ENCODE measurements around the gene MAP3K12. TPM values are rescaled to one million over a fixed set of nuclear protein-coding genes. Genes with fewer than 3 reads are reported as not detected.

The MAP3K12 gene
- total RNA-seq, 1 experiment from 2014 or later, result 7.7 TPM

DNA sequence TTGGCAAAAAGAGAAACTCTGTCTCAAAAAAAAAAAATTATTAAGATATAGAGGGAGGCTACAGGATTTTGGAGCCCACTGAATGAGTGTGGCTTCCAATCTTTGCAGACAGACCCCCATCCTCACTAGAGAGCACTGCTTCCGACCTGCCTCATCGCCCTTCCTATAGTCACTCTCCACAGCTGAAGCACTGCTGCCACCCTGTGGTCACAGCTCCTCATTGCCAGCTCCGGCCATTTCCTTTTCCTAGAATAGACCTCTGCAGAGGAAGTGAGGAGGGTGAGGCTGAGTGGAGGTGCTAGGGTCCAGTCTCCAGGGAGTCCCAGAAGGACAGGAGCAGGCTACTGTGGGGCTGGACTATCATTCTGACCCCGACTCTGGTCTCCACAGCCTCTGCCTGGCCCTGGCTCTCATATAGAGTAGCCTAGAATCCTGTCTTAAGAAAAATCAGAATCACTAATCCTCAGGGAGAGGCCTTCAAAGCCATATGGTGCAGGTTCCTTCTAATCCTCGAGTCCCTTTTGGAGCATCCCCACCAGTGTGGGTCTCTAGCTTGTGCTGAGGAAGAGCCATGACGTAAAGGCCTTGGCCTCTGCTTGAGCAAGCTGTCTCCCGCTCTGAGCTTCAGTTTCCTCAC, 9.4 kb upstream of the MAP3K12 start:
- DNase-seq (ENCODE audit: low read depth), result peak; percentile 74

DNA sequence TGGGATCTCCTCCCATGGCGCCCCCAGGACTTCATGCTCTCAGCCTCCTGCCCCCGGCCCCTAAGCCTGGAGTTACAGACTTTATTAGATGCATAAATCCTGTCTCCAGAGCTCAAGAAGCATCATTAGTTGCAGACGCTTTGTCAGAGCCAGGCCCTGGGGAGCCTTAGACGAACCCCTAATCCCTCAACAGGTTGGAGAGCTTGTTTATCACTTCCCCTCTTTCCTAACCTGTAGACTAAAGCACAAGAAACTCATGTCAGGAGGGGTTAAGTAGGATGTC, 8.3 kb upstream of the MAP3K12 start:
- no peak for DNase-seq (ENCODE audit: low read depth)

DNA sequence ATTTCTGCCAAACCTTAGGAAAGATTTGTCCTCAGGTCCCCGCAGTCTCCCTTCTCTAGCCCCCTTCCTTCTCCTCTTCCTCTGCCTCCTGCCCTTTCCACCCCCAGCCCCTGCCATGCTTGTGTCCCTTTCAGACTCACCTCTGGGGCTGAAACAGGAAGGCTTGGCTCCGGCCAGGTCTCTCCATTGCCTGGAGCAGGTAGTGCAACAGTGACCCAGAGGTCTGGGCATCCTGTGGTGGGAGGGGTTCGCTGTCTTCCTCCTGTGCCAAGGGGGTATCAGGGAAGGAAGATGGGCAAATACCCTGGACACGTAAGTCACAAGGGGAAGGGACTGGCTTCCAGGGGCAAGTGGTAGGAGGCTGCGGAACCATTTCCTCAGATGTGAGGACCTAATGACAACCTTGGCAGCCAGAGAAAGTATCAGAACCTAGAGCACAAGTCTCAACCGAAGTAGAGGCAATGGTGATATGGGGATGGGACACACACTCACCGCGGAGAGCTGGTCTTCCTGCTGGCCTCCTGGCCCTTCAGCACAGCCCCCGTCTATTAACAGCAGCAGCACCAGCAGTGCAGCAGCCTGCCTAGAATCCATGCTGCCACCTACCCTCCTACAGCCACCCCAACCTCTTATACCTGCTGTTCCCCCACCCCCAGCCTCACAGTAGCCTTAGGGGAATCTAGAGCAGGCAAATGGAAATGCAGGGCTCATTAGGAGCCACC, 7.8 kb upstream of the MAP3K12 start, which contains the start of gene NPFF:
NPFF (minus strand) TSS at position 604 of the 722 bp plus-strand sequence; CDS start at position 594, 10 bp downstream.
- no peak for DNase-seq (ENCODE audit: low read depth)

DNA sequence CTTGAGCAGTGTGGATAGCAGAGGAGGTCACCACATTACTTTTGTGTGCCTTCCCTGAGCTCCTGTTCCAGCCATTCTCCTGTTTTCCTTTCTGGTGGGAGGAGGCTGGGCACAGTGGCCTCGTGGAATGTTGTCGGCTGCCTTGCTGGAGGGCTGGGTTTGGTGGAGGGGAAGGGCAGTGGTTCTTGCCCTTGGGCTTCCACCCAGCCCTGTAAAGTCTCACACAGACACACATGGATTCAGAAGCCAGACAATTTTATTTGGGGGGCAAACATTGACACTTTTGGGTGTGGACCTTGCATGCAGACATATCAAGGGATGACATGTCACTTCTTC, 7.2 kb upstream of the MAP3K12 start:
- no peak for DNase-seq (ENCODE audit: low read depth)

DNA sequence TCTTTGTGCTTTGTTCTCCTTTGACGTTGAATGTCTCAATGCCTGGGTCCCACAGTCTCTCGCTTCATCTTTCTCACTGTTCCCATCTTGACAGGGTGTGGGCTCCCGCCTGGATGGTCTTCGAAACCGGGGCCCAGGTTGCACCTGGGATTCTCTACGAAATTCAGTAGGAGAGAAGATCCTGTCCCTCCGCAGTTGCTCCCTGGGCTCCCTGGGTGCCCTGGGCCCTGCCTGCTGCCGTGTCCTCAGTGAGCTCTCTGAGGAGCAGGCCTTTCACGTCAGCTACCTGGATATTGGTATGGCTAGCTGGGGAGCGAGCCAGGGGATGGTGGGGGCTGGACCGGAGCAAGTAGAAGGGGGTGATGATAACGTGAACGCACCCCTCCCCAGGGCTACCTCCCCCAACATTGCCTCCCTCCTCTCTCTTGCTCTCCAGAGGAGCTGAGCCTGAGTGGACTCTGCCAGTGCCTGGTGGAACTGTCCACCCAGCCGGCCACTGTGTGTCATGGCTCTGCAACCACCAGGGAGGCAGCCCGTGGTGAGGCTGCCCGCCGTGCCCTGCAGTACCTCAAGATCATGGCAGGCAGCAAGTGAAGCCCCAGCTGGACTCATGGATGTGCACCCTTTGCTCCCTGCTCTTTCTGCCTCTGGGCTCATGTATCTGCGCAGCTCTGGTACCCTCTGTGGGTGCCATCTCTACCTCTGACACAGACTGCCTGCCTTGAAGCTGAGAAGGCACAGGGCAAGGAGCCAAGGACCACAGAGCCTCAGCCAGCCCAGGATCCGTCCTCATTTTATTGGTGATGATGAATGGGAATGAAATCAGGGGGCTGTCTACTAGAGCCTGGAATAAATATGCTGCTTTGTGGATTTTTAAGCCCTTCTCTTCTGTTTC, 6.5 kb upstream of the MAP3K12 start:
- DNase-seq (ENCODE audit: low read depth), result peak; percentile 62

DNA sequence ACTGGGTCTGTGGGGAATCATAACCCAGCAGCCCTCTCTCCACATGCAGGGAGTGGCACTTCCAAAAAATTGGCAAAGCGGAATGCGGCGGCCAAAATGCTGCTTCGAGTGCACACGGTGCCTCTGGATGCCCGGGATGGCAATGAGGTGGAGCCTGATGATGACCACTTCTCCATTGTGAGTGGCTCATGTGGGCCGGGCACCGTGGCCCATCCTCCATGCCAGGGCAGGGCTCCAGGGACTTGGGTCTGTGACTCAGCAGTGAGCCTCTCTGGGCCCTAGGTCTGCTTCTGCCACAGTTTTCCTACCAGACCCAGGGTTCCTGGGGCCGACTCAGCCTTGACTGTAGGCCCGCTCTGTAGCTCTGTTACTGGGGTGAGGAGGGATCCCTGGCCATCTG, 5.8 kb upstream of the MAP3K12 start:
- peak; percentile 78 for DNase-seq (ENCODE audit: low read depth)

DNA sequence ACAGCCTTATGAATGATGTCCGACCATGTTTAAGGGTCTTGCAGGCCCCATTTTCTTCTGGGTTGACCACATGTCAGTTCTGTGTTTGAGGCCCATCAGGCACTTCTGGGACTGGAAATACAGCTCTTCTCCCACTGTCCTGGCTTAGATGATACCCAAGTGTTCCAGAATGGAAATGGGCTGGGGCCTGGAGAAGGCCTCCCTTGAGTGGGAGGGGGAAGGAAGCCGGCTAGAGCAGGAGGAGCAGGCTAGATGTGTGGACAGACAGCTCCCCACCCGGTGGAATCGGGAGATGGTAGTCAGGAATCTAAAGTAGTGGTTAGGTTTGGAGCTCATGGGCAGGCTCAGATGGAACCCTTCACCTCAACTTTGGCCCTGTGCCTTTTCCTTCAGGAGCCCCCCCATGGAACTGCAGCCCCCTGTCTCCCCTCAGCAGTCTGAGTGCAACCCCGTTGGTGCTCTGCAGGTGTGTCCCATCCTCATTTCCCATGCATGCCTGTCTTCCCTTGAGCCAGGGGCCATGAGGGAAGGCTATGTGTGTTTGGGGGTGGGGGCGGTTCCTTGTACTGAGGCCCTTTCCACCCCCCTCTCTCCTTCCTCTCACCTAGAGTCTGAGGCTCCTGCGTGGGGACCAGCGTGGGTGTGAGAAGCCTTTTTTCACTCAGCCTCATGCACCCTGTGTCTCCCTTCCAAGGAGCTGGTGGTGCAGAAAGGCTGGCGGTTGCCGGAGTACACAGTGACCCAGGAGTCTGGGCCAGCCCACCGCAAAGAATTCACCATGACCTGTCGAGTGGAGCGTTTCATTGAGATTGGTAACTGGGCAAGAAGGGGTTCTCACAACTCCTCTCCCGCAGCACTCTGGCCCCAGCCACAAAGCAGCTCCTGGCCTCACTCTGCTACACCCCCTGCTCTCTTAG, 5.0 kb upstream of the MAP3K12 start:
- DNase-seq (ENCODE audit: low read depth), result no peak

DNA sequence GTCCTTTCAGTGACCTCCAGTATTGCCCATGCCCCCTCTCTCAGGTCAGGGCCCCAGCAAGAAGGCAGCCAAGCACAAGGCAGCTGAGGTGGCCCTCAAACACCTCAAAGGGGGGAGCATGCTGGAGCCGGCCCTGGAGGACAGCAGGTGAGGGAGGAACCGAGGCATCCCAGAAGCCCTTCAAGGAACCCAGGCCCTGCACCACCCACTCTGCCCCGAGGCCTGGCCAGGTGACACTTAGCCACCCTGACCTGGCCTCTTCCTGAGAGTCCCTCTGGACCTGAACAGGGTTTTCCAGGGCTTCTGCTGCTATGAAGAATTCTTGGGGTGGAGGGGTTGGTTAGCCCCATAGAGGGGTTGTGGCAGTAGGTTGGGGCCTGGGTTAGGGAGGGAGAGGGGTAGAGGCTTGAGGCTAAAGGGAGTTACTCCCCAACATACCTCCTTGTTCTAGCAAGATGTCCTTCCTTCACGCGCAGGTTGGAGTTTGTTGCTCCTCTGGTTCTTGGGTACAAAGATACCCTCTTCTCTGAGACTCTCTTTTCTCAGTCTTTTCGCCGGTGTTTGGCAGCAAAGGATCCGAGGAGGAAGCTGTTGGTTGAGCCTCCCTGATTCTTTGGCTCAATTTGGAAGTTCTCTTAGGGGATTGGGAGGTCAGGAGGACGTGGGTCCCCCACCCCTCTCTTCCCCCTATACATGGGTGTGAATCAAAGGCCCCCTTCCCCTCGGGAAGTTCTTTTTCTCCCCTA, 3.9 kb upstream of the MAP3K12 start:
- DNase-seq (ENCODE audit: low read depth), result no peak

DNA sequence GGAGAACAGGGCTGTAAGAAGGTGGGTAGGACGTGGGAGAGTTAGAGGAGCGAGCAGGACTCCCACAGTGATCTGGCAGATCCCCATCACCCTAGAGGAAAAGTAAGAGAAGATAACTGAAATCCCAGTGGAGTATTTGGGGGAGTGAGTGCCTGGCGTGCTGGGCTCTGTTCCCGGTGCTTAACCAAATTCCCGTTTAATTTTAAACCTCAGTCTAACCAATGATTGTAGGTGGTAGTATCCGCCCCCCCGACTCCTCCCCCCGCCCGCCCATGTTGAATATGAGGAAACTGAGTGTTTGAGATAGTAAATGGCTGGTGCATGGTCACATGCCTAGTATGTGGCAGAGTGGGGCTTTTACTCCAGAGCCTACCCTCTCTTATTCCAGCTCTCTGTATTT, 3.1 kb upstream of the MAP3K12 start:
- no peak for DNase-seq (ENCODE audit: low read depth)

DNA sequence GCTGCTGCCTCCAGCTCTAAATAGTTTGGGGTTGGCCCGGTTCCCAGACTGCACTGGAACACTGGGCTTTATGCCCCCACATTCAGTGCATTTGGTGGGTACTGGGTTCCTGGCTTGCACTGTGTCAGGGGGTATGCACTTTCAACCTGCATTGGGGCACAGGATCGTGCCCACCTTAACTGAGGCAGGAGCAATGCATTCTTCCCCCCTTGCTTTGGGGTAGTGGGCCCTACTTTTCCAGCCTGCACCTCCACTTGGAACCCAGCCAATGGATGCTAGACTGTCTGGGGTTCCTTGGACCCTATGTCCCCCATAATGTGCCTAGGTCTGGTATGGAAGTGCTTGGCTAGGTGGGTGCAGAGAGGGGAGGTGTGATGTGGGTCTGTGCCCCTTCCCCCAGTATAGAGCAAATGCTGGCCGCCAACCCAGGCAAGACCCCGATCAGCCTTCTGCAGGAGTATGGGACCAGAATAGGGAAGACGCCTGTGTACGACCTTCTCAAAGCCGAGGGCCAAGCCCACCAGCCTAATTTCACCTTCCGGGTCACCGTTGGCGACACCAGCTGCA, 2.4 kb upstream of the MAP3K12 start:
- no peak for DNase-seq (ENCODE audit: low read depth)

DNA sequence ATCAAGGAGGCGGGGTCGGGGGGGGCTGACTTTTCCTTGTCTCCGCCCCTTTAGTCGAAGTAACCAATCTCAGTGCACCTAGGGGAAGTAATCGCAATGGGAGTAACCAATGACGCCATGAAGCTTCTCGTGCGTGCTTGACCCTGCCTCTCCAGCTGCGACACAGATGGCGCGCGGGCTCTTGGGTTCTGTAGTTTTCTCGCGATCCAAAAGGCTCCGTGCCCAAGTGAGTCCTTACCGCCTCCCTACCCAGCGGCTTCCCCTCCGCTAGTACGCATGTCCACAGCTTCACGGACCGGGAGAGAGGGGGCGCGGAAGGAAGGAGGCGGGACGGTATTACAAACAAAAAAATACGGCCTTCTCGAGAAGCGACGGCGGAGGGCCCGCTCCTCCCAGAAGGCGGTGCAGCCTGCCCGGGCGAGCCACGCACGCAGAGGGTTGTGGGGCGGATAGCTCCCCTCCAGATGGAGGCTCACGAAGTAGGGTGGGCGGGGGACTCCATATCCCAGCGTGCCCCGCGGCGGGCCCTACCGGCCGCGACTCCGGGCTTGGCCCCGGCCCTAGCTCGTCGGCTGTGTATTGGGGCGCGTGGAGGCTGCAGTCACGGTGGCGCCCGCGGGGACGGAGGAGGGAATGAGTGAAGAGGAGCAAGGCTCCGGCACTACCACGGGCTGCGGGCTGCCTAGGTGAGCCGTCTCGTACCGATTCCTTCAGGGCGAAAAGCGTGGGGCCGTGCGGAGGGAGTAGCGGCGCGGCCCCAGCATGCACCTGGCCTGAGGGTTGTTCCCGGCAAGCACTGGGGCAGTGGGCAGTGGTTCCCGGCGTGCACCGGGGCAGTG, 1.7 kb upstream of the MAP3K12 start, which contains the start of gene TARBP2:
TARBP2 (plus strand) TSS at position 508 of the 839 bp plus-strand sequence; CDS start at position 634, 126 bp downstream.
- DNase-seq (ENCODE audit: low read depth), result peak; percentile 99

DNA sequence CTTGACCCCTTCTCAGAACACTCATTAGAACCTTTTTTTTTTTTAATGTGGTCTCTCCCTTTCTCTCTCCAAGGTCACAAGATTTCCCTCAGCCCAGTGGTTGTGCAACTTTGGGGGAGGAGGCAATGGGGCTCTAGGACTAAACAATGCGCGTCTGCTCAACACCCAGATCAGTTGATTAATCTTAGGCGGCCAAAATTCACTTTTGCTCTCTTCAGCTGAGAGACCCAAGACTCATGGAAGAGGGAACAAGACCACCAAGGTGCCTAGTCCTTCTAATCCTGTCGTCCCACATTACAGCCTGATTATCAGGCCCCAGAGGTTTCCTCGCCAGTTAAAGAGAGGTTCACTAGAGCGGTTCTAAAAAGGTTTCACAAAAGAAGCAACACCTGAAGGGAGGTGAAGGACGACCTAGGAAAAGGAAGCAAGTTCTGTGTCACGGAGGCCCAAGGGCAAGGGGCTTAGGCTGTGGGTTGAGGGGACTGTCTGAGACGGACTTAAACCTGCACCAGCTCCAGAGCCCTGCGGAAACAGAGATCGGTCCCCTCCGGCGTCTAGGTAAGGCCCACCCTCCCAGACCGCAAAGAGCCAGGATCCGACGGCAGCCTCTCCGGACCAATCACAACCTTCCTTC, 1.0 kb upstream of the MAP3K12 start:
- DNase-seq (ENCODE audit: low read depth), result peak; percentile 65

DNA sequence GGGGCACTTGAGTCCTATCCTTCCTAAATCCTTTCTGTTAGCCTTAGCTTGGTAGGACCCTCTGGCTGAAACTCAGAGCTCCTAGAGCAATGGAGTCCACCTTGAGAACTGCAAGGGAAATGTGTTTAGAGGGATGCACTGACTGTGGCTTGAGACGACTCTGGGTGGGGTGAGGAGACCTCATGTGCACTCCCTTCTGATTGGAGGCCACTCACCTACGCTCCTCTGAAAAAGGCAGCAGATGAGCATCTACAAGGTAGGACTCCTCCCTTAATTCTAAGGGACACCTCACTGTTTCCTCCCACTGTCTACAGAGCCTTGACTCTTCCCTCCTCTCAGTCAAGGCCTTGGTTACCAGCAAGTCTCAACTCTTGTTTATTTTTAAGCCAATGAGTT, 1.0 kb downstream of the MAP3K12 start:
- no peak for DNase-seq (ENCODE audit: low read depth)

DNA sequence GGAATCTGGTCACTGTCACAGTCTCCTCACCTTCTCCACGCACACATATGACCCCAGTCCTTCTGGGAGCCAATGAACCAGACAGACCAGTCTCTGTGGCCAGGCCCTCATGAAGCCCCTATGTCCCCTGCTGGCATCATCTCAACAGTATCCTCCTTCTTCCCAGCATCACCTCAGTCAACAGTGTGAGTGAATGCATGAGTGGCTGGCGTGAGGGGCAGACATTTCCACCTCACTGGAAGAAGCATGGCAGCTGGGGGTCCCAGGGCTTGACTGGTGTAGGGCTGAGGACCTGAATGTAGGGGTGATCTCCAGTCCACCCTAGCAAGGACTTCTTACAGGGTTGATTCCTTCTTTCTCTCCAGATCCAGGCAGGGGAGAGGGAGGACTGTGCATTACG, 1.8 kb downstream of the MAP3K12 start:
- DNase-seq (ENCODE audit: low read depth), result no peak

DNA sequence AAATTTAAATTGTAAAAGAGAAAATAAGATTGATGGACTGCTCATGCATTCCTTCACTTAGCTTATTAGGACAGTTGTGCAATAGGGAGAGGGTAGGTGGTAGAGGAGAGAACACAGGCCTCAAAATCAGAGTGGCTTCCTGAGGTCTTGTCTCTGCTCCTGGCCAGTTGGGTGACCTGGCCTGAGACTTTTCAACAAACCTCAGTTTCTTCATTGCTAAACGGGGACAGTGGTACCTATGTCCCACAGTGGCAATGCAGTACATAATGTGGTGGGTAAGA, 2.6 kb downstream of the MAP3K12 start:
- DNase-seq (ENCODE audit: low read depth), result no peak

DNA sequence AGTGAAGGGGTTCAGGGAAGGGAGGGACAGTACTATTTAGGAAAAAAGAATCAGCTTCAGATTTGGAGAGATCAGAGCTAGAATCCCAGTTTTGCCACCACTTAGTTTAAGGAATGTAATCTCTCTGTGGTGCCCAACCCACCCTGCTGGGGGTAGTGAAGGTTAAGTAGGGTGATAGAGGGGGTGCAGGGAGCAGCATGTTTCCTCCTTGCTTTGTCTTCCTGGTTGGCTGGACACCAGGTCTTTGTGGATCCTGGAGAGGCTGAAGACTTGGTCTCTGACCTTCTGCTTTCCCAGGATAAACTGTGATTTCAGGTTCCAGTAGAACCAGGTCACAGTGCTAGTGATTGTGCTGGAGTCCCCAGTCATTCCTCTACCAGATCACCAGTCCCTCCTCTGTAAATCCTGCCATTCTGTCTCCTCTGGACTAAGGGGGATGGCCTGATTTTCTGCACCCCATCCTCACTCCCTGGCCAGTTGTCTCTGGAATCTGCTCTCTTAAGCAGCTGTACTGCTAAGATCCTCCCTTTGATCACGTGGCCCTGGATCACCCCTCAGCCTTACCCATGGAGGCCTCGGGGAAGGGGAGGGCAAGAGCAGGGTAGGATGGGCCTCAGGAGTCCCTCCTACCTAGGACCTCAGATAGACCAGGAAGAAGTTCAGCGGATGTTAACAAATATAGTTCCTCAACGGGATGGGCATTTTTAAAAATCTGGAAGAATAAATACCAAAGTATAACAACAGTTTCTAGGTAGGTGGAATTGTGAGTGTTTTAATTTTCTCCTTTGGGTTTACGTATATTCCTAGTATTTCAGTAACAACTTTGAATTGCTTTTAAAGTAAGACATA, 3.1 kb downstream of the MAP3K12 start:
- DNase-seq (ENCODE audit: low read depth), result peak; percentile 50

DNA sequence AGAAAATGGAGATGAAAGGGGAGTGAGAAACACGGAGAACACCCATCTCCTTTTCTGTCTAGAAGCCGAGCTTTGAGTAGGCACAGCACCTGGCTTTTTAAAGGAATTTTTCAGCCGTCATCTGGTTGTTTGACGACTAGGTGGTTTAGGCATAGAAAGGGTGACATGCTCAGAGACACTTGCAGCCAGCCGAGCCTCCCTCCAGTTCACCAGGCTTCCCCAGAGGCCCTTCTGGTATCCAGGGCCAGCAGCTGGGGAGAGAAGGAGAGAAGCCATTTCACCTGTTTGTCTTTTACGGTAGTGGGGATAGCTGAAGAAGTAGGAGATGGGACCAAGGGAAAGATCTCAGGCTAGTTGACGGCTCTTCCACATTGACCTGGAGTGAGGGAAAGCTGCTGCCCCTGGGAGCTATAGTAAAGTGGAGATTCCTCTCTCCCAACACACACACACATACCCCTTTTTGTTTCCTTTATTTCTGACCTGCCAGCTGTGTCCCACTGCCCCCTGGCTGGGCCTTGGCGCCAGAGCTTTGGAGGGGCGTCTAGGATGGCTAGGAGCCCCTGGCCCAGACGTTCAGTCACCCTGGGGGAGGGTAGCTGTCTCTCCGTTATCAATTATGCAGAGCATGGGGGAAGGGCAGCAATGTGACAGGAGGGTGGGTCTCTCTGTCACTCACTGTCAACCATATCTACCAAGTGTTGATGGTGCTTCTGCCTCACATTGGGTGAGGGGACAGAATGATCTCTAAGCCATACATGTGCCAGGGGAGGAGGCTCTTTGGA, 5.5 kb downstream of the MAP3K12 start:
- DNase-seq (ENCODE audit: low read depth), result no peak
